ENCODE data around the gene MPZL1. TPM values are rescaled to one million over a fixed set of nuclear protein-coding genes. Genes with fewer than 3 reads are reported as not detected.

The MPZL1 gene
- total and polyA plus RNA-seq, 2 of the 13 experiments (the other 11 are each of a cell fraction or from before 2014, with no cell fraction given), result 38.0 to 68.7 TPM

DNA sequence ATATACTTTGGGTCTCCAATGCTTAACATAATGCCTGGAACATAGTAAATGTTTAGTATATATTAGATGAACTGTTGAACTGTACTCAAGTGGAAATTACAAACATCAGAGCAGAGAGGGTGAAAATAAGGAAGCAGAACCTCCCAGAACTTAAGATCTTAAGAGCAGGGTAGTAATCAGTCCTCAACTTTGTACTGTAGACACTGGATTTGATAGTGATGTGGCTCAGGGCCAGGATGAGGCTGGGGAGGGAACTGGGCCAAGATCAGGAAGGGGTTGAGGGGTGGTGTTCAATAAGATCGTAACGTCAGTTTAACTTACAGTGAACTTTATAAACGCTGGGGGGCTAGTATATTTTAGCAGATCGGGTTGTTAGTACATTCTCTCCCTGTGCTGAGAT lies 15.4 kb downstream of the MPZL1 start:
- 98% methylated on average over 4 of the region's 4 CpGs for WGBS (ENCODE audit: low lambda C conversion rate)
- POLR2A ChIA-PET, result no interaction called here
- Histone ChIP-seq H3K79me2 (ENCODE audit: insufficient read depth, low read length) (peaks cover 47% of the 10 kb centered on the region), H3K4me2 (ENCODE audit: low read depth, low read length) (no peak overlapping the region), H3K9me3 (ENCODE audit: low read length) (no peaks in the 10 kb centered on the region), H3K27ac (ENCODE audit: extremely low read length, insufficient read depth, low read length) (no peak overlapping the region), H3K4me1 (ENCODE audit: insufficient read depth, low read length) (peaks cover 64% of the 10 kb centered on the region), H4K20me1 (ENCODE audit: insufficient read depth, low read length) (peaks cover 5% of the 10 kb centered on the region; the same call in 1 of the 2 replicates), H3K27me3 (ENCODE audit: control insufficient read depth in 1 of 2, insufficient read depth in 2 of 2, low read length in 2 of 2) (no peaks in the 10 kb centered on the region), H3K36me3 (replicated peaks in 1 of 2; ENCODE audit: control insufficient read depth in 1 of 2, insufficient read depth in 2 of 2, low read length in 2 of 2) (peaks cover 0 to 4% of the 10 kb centered on the region in 2 experiments; a peak in 1 of 5 replicates), H2AFZ (ENCODE audit: low read length) (no peak overlapping the region), H3K4me3 (replicated peaks in 1 of 3; ENCODE audit: insufficient read depth in 1 of 3, low read depth in 2 of 3, low read length in 3 of 3) (no peak overlapping the region), H3K9ac (ENCODE audit: insufficient read depth, low read depth, low read length) (no peak overlapping the region)
- intact Hi-C loops (cut with micrococcal nuclease; ENCODE audit: unreplicated experiment) (no loop called here), in situ Hi-C loops (cut with HindIII; ENCODE audit: extremely low pct_ligation_motif_present, low pct_unique_long_range_greater_than_20kb) (no loop called here)
- TF ChIP-seq, protein P1, sequence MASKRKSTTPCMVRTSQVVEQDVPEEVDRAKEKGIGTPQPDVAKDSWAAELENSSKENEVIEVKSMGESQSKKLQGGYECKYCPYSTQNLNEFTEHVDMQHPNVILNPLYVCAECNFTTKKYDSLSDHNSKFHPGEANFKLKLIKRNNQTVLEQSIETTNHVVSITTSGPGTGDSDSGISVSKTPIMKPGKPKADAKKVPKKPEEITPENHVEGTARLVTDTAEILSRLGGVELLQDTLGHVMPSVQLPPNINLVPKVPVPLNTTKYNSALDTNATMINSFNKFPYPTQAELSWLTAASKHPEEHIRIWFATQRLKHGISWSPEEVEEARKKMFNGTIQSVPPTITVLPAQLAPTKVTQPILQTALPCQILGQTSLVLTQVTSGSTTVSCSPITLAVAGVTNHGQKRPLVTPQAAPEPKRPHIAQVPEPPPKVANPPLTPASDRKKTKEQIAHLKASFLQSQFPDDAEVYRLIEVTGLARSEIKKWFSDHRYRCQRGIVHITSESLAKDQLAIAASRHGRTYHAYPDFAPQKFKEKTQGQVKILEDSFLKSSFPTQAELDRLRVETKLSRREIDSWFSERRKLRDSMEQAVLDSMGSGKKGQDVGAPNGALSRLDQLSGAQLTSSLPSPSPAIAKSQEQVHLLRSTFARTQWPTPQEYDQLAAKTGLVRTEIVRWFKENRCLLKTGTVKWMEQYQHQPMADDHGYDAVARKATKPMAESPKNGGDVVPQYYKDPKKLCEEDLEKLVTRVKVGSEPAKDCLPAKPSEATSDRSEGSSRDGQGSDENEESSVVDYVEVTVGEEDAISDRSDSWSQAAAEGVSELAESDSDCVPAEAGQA (IDR thresholded peaks at IDR 0.05; ENCODE audit: low read depth), result no peak
- TF ChIP-seq, protein P1 (CRISPR knock-in tag; IDR thresholded peaks at IDR 0.05; ENCODE audit: borderline replicate concordance), result no peak
- no peak for DNase-seq (ENCODE audit: low spot score)
- no peak for ATAC-seq
- BruUV-seq (replicated peaks), result no TSS peak
- no peak for FAIRE-seq
- CTCF ChIA-PET (ENCODE audit: low intra/inter-chr PET ratio, low total read pairs), result no interaction called here

DNA sequence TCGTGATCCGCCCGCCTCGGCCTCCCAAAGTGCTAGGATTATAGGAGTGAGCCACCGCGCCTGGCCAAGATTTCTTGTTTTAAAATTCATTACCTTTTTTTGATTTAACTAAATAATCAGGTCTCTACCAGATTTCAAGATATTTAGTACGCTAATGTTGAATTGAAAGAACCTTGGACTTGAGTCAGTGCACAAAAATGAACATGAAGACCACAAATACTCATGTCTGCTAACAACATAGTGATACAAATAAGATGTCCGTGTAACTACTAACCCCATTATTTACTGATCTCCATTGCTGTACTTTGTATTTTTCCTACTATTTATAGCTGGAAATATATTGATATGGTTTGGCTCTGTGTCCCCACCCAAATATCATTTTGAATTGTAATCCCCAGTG lies 16.4 kb downstream of the MPZL1 start:
- H3K27me3 ChIP-seq (ENCODE audit: control insufficient read depth in 1 of 2, insufficient read depth in 2 of 2, low read length in 2 of 2), result no peaks in the 10 kb centered on the region
- TF ChIP-seq SP1 (IDR thresholded peaks at IDR 0.05) (no peak), SP1 (CRISPR knock-in tag; IDR thresholded peaks at IDR 0.05) (no peak), NCOA1 (CRISPR knock-in tag; IDR thresholded peaks at IDR 0.05) (no peak), KLF9 (CRISPR knock-in tag; IDR thresholded peaks at IDR 0.05; ENCODE audit: low read depth) (no peak), POLR2G (IDR thresholded peaks at IDR 0.05; ENCODE audit: low read depth, low read length) (no peak)
- TF ChIP-seq, protein P2, sequence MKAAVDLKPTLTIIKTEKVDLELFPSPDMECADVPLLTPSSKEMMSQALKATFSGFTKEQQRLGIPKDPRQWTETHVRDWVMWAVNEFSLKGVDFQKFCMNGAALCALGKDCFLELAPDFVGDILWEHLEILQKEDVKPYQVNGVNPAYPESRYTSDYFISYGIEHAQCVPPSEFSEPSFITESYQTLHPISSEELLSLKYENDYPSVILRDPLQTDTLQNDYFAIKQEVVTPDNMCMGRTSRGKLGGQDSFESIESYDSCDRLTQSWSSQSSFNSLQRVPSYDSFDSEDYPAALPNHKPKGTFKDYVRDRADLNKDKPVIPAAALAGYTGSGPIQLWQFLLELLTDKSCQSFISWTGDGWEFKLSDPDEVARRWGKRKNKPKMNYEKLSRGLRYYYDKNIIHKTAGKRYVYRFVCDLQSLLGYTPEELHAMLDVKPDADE (CRISPR knock-in tag; IDR thresholded peaks at IDR 0.05), result no peak

More for the DNA sequence above, 16.4 kb downstream of the MPZL1 start:
- Histone ChIP-seq H3K4me3 (replicated peaks in 1 of 3; ENCODE audit: insufficient read depth in 1 of 3, low read depth in 2 of 3, low read length in 3 of 3) (no peak overlapping the region), H3K79me2 (ENCODE audit: insufficient read depth, low read length) (peaks cover 47% of the 10 kb centered on the region), H3K9me3 (ENCODE audit: low read length) (no peaks in the 10 kb centered on the region), H2AFZ (ENCODE audit: low read length) (no peak overlapping the region), H3K9ac (ENCODE audit: insufficient read depth, low read depth, low read length) (no peak overlapping the region), H3K27ac (ENCODE audit: extremely low read length, insufficient read depth, low read length) (no peak overlapping the region), H3K36me3 (replicated peaks in 1 of 2; ENCODE audit: control insufficient read depth in 1 of 2, insufficient read depth in 2 of 2, low read length in 2 of 2) (peaks cover 0 to 4% of the 10 kb centered on the region in 2 experiments; a peak in 1 of 5 replicates), H3K4me2 (ENCODE audit: low read depth, low read length) (no peak overlapping the region), H3K4me1 (ENCODE audit: insufficient read depth, low read length) (peaks cover 66% of the 10 kb centered on the region), H4K20me1 (ENCODE audit: insufficient read depth, low read length) (peaks cover 5% of the 10 kb centered on the region; the same call in 1 of the 2 replicates)
- POLR2A ChIA-PET, result no interaction called here
- FAIRE-seq, result no peak
- DNase-seq (ENCODE audit: low spot score), result no peak
- ATAC-seq, result no peak
- in situ Hi-C loops (cut with HindIII; ENCODE audit: extremely low pct_ligation_motif_present, low pct_unique_long_range_greater_than_20kb), result no loop called here
- intact Hi-C loops (cut with micrococcal nuclease; ENCODE audit: unreplicated experiment), result no loop called here
- CTCF ChIA-PET (ENCODE audit: low intra/inter-chr PET ratio, low total read pairs), result no interaction called here
- no TSS peak for BruUV-seq (replicated peaks)
- 96% methylated on average over 8 of the region's 8 CpGs for WGBS (ENCODE audit: low lambda C conversion rate)
